Hepatocyte (in vitro differentiated cells): ENCODE measurements around the gene CYFIP1.

ENCODE experiments used
- EZH2phosphoT487 ChIP-seq: fragments of 200-600 bp; sonication (generic); IDR thresholded peaks from one replicate; pipeline ENCODE4 v1.6.1; 2018; ENCODE audit warnings: antibody characterized with exemption, mild to moderate bottlenecking, low read depth, moderate library complexity; ENCODE audit not compliant: unreplicated experiment, severe bottlenecking
- TF ChIP-seq, protein P1 (sequence below): fragments of 200-600 bp; sonication (generic); IDR thresholded peaks from 2 replicates; pipeline ENCODE4 v1.5.1; 2016; ENCODE audit warnings: antibody characterized with exemption, mild to moderate bottlenecking; ENCODE audit not compliant: poor library complexity

DNA sequence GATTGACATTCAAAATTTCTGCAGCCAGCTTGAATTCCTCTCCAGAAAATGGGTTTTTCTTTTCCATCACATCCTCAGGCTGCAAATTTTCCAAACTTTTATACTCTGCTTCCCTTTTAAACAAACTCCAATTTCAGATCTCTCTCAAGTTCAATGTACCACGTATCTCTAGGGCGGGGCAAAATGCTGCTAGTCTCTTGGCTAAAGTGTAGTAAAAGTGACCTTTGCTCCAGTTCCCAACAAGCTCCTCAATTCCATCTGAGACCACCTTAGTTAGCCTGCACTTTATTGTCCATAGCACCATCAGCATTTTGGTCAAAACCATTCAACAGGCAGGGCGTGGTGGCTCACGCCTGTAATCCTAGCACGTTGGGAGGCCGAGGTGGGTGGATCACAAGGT, 95.0 kb downstream of the CYFIP1 start:
- TF ChIP-seq, protein P1, sequence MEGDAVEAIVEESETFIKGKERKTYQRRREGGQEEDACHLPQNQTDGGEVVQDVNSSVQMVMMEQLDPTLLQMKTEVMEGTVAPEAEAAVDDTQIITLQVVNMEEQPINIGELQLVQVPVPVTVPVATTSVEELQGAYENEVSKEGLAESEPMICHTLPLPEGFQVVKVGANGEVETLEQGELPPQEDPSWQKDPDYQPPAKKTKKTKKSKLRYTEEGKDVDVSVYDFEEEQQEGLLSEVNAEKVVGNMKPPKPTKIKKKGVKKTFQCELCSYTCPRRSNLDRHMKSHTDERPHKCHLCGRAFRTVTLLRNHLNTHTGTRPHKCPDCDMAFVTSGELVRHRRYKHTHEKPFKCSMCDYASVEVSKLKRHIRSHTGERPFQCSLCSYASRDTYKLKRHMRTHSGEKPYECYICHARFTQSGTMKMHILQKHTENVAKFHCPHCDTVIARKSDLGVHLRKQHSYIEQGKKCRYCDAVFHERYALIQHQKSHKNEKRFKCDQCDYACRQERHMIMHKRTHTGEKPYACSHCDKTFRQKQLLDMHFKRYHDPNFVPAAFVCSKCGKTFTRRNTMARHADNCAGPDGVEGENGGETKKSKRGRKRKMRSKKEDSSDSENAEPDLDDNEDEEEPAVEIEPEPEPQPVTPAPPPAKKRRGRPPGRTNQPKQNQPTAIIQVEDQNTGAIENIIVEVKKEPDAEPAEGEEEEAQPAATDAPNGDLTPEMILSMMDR: no peak
- no peak for TF ChIP-seq EZH2phosphoT487
